Stimulated activated CD4-positive, alpha-beta T cell treated with anti-CD3 and anti-CD28 coated beads, Interleukin-4, amount 100 ng/mL, for 4 hours (primary cell): ENCODE results near the gene SART3.
"Not testable (repeated sequence)": the region's sequence is repeated elsewhere in the genome, so short reads cannot be mapped to it uniquely, and the experiment has no call there.

Experiments used
- DNase-seq, 2 experiments: peaks; one replicate each; pipeline ENCODE4 v3.0.0-alpha.2; 2020

Gene SART3

GRCh38 chr12:108518716-108519496 lies 42.1 kb downstream of the SART3 start:
- no peak for DNase-seq

- no peak for DNase-seq
Measured at GRCh38 chr12:108518101-108518715, 42.8 kb downstream of the SART3 start.

DNA sequence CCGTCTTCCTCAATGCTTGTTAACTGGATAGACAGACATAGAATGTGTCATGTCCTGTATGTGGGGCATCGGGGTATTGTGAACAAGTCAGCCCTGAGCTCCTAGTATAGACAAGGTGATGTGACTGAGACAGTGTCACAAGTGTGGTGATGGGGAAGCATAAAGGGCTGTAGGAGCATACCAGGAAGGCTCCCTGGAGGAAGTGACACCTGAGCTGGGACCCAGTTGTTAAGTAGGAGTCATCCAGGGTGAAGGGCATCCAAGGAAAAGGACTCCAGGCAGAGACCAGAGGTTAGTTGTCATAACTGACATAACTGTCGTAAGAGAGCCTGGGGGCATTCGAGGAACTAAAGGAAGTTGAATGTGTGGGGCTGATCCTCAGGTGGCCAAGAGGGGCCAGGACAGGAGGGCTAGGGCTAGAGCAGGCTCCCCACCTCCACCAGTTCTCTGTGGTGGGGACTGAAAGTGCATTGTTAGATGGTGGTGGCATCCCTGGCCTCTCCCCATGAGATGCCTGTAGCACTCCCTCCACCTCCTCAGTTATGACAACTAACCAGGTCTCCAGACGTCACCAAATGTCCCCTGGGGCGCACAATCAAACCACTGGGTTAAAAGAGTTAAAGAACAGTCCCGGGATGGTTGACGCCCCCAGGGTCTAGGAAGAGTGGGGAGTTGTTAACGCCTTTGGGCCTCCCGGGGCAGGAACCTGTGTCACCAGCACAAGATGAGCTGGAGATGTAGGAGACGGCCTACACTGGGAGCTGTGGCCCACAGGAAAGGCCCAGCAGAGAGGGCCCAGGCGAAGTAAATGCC lies 43.5 kb downstream of the SART3 start:
- no peak for DNase-seq

DNA sequence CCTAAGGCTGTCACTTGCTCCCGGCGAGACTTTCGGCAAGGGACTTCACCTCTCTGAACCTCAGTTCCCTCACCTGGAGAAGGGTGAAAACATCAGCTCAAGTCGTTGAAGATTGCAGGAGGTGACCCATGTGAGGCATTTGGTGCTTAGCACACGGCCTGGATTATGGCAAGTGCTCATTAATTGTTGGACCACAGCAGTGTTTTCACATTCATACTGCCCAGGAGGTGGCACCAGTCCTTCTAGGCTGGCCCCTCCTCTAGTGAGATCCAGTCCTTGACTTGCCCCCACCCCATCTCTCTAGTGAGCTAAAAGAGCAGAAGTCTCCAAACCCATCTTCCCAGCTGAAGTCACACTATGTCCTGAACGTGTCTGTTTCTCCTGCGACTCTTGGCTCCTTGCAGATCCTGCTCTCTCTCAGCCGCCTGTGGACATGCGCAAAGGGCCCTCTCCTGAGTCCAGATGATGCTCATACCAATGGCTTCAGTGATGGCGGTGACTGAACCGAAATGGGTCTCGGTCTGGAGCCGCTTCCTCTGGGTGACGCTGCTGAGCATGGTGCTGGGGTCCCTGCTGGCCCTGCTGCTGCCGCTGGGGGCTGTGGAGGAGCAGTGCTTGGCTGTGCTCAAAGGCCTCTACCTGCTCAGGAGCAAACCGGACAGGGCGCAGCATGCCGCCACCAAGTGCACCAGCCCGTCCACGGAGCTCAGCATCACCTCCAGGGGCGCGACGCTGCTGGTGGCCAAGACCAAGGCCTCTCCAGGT lies 44.3 kb downstream of the SART3 start:
- no peak for DNase-seq

GRCh38 chr12:108515916-108516315 lies 45.1 kb downstream of the SART3 start:
- DNase-seq: no peak

- DNase-seq: peak; percentile 99
Measured at GRCh38 chr12:108514973-108515814, 45.8 kb downstream of the SART3 start, which contains the start of gene FICD. Gene FICD (plus strand): TSS chr12:108515277. CDS start chr12:108516973, 1,696 bp downstream.

- DNase-seq: no peak
Measured at GRCh38 chr12:108514468-108514972, 46.5 kb downstream of the SART3 start.

DNA sequence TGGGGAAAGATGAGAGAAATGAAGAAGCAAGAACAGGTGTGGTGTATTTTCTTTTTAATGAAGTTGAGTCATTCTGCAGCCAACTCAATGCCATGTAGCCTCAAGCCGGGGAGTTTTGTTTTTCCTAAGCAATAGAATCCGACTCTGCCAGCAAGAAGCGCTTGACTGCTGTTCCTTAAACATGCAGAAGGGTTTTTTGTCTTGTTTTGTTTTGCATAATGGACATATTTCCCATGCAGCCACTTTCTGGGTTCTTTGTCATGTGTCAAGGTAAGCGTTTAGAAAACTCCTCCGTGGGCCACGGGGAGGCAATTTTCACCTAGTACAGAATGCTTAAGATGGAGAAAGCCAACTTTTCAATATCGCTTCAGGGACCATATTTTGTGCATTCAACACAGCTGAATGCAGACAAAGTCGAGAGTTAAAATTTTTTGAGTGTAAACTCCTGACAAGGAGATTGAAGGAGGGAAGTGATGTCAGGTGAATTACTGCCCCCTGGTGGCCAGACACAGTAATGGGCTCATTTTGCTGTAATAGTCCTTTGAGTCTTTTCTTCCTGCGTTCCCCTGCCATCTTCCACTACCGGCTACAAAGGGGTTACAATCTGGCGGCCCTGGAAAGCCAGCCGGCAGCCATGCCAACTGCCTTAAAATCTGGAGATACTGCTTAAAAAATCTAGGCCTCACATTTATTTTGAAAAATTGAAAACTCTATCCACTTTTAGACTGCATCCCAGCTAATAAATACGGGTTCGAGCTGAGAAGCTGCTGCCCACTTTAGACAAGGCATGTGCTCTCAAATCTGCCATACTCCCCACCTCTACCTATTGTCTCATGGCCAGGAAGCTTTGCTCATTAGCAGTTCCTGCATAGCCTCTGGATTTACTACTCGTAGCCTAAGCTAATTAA lies 49.1 kb downstream of the SART3 start:
- peak; percentile 68 to 69 for DNase-seq

DNA sequence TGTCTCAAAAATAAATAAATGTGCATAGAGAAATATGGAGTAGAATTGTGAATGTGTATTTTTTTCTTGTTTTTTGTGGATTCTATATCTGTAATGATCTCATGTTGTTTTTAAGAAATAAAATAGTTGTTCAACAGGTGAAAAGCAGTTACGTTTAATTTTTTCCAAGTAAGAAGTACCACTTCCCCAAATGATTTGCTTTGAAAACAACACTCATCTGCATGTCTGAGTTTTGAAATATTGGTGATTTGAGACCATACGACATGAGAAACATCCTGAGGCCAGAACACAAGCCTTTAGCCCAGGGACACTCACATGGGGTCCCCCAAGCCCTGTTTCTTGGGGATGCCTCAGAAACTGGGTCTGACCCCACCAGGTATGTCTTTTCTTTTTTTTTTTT lies 50.1 kb downstream of the SART3 start:
- DNase-seq: no peak

- DNase-seq: no peak
Measured at GRCh38 chr12:108509806-108510205, 51.2 kb downstream of the SART3 start.

GRCh38 chr12:108507971-108508642 lies 52.9 kb downstream of the SART3 start:
- DNase-seq: no peak

GRCh38 chr12:108505129-108505528 lies 55.8 kb downstream of the SART3 start:
- DNase-seq: no peak

GRCh38 chr12:108502922-108503321 lies 58.1 kb downstream of the SART3 start:
- DNase-seq: no peak

DNA sequence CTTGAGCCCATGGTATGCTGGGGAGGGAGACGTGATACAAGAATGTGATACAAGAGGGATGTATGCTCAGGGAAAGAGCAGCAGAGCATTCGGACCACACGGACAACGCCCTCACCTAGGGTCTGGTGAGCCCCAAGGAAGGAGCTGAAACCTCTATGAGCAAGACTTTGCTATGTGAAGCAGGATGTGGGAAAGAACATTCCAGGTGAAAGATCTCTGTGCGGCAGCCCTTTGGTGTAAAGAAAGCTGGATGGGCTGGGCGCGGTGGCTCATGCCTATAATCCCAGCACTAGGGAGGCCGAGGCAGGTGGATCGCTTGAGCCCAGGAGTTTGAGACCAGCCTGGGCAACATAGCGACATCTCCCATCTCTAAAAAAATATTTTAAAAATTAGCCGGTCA lies 62.8 kb downstream of the SART3 start:
- no peak for DNase-seq

DNA sequence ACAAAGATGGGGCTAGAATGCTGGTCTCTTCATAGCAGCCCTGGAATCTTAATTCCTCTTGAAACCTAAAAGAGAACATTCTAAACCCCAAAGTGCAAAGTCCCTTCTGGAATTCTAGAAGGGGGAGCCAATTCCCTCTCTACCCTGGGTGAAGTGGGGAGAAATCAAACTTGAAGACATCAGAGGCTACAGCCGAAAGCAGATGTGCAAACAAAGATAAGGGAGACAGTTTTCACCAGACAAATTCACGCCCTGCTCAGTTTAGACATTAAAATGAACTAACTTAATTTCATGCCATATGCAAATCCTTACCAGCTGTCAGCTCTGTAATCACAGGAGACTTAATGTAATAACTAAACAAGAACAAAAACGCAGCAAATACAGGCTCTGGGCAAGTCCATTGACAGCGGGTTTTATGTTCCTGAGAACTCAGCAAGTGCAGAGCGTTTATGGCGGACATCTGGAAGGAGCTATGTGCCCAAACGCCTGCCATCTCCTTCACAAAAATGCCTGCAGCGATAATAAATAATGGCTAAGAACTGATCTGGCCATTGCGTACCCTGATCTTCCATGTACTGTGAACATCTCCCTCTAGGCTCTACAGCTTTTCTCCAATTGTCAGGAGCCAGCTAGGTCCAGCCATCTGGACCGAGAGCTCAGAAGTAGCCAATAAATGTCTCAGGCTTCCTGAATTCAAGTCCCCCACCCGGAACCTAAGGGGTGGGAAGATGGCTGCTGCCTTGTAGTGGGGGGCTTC lies 65.0 kb downstream of the SART3 start:
- DNase-seq: no peak

DNA sequence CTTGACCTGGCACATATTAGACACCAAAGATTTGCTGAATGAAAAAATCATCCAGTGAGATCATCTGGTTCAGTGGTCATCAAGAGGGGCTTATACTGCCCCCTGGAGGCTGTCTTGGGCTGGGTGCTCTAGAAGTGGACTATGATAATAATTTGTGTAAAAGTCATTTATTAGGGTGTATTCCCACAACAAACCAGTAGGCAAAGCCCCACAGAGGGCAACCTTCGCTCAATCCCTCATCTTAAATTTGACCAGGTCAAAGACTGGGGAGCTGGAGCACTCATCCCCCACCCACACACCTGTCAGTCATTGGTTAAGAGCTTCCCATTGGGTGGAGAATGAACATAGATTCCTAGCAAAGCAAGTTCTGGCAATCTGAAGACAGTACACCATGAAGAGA lies 65.9 kb downstream of the SART3 start:
- DNase-seq: no peak

DNA sequence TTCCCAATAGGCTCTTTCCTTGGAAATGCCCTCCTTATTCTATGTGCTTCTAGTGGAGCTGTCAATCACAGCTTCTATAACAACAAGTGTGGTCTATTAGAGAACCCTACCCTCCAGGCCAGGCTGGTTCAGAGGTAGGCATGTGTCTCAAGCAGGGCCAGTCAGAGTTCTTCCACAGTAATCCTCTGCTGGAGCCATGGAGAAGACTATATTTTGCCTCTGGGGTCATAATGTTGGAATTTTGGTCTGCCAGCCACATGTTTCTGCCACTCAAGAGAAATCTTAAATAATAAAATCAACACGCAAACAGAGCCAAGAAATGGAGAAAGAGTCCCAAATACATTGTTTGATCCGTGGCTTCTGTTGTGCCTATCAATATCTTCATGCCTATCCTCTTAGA lies 69.7 kb downstream of the SART3 start:
- DNase-seq: no peak

GRCh38 chr12:108487029-108487428 lies 73.9 kb downstream of the SART3 start:
- DNase-seq: not testable (repeated sequence)

DNA sequence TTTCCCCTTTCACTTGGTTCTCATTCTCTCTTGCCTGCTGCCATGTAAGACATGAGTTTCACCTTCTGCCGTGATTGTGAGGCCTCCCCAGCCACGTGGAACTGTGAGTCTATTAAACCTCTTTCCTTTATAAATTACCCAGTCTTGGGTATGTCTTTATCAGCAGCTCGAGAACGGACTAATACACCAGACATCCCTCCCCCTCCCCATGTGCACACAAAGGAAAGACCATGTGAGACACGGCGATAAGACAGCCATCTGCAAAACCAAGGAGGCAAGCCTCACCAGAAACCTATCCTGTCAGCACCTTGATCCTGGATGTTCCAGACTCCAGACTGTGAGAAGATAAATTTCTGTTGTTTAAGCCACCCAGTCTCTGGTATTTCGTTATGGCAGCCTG lies 75.6 kb downstream of the SART3 start:
- not testable (repeated sequence) for DNase-seq
